ENCODE measurements around the gene SNX25. TPM values are rescaled to one million over a fixed set of nuclear protein-coding genes. Genes with fewer than 3 reads are reported as not detected.

The SNX25 gene
- total and polyA plus RNA-seq, 2 experiments from 2014 or later = 6.9 to 25.0 TPM

DNA sequence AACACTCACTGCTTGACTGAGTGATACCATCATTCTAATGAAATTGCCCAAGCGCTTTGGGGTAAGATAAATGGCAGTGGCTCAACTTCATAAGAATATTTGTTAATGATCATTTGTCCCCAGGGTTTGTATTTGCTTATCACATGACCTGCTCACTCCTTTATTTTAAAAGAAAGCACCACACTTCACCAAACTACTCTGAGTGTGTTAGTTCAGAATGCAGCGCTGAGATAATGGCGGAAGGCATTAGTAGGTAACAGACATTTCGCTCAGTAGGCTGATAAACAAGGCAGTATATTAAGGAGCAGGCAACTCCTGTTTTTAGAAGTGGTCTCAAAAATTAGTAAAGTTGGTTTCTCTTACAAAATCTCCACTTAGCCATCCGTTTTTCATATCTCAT lies 1.6 kb downstream of the SNX25 start (continued):
- TF ChIP-seq REST (IDR thresholded peaks at IDR 0.05; ENCODE audit: unreplicated experiment) (no peak), JUNB (IDR thresholded peaks at IDR 0.05; ENCODE audit: unreplicated experiment) (no peak), ETS1 (IDR thresholded peaks at IDR 0.05) (no peak), ZNF114 (CRISPR knock-in tag; IDR thresholded peaks at IDR 0.05) (no peak), NANOG (IDR thresholded peaks at IDR 0.05; ENCODE audit: borderline replicate concordance) (no peak)

- Histone ChIP-seq H4K20me1 (replicated peaks; ENCODE audit: insufficient read depth) (peaks cover 2% of the 10 kb centered on the region; the same call in 1 of the 2 replicates), H3K36me3 (ENCODE audit: insufficient read depth) (no peaks in the 10 kb centered on the region), H3K27me3 (ENCODE audit: insufficient read depth) (peaks cover 41% of the 10 kb centered on the region), H3K4me2 (peak overlapping the region; percentile 91), H3F3A (replicated peaks; ENCODE audit: low read depth) (no peaks in the 10 kb centered on the region; the same call in 1 of the 2 replicates), H3K4me3 (peak overlapping the region; percentile 84), H3K9me2 (ENCODE audit: insufficient read depth) (no peaks in the 10 kb centered on the region), H3K4me1 (ENCODE audit: insufficient read depth) (peaks cover 50% of the 10 kb centered on the region), H3K79me2 (replicated peaks; ENCODE audit: insufficient read depth) (peaks cover 60% of the 10 kb centered on the region), H2AFZ (no peak overlapping the region), H3K27ac (ENCODE audit: low read depth) (no peak overlapping the region)
- no peak for ATAC-seq
- no peaks in the 10 kb centered on the region; the same call in 2 of the 3 replicates for H3K9me3 Mint-ChIP-seq
- no peak overlapping the region for H3K27ac Mint-ChIP-seq
- H3K4me3 Mint-ChIP-seq = peak overlapping the region; percentile 93
- H3K36me3 Mint-ChIP-seq (ENCODE audit: low read depth) = no peaks in the 10 kb centered on the region; the same call in 2 of the 3 replicates
- H3K4me1 Mint-ChIP-seq = peaks cover 46% of the 10 kb centered on the region
- peaks cover 31% of the 10 kb centered on the region for H3K27me3 Mint-ChIP-seq (ENCODE audit: insufficient read depth, low read depth, poor library complexity)
- DNase-seq (ENCODE audit: low spot score) = no peak
- TF ChIP-seq CREB1 (CRISPR knock-in tag; IDR thresholded peaks at IDR 0.05; ENCODE audit: low read depth) (no peak), POLR2AphosphoS5 (IDR thresholded peaks at IDR 0.05; ENCODE audit: low read depth) (no peak), ZNF462 (CRISPR knock-in tag; IDR thresholded peaks at IDR 0.05) (no peak), JUNB (IDR thresholded peaks at IDR 0.05; ENCODE audit: unreplicated experiment) (no peak), NANOG (IDR thresholded peaks at IDR 0.05; ENCODE audit: borderline replicate concordance) (no peak), ETS1 (IDR thresholded peaks at IDR 0.05) (no peak), STAT1 (IDR thresholded peaks at IDR 0.05; ENCODE audit: unreplicated experiment) (no peak), EZH2phosphoT487 (IDR thresholded peaks at IDR 0.05; ENCODE audit: unreplicated experiment) (no peak), EZH2 (IDR thresholded peaks at IDR 0.05; ENCODE audit: low read depth, unreplicated experiment) (no peak), ZNF114 (CRISPR knock-in tag; IDR thresholded peaks at IDR 0.05) (no peak)
These were observed 2.2 kb downstream of the SNX25 start for GRCh38 chr4:185211641-185212040.

Measured in GM23338 (cell line).